ENCODE results near the gene TLCD1.

DNA sequence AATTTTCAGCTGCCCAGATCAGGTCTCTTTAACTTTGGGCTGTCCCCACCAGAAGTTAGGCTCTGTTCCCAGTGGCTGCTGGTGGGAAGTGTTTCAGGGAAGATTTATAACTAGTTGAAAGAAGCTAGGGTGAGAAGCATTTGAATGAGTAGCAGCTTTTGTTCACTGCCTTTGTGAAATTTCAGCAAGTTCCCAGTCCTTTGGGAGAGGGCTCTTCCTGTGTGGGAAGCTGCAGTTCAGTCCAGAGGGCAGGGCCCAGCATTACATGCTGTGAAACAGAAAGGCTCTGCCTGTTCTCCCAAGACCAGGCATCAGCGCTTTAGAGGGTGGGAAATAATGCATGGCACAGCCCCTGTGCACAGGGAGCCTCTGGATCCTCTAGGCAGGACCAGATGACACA is 32.2 kb downstream of the TLCD1 start:
- TF ChIP-seq EZH2 (IDR thresholded peaks at IDR 0.05; ENCODE audit: insufficient read depth, poor library complexity, severe bottlenecking) (no peak), EZH2phosphoT487 (IDR thresholded peaks at IDR 0.05; ENCODE audit: insufficient read depth, low read depth) (no peak)

Measured in GM23248 (cell line).